ENCODE results near the gene RNF220.

DNA sequence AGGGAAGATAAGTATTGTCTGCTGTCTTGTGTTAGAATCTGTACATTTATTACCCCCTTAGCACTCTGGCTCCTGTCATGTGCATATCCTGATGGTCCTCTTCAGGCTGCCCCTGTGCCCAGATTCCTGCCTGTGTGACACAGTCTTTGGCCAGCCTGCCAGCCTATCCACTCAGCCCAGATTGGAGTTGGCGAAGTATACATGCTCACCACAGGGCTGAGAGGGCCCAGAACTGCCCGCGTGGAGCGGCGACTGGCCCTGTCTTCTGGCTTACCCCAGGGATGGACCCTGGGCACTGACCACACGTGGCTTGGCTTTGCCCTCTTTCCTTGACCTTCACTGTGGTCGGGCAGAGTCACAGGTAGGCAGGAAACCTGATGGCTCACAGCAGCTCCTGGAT, 11.4 kb downstream of the RNF220 start:
- TF ChIP-seq POLR2AphosphoS5 (IDR thresholded peaks at IDR 0.05), result no peak
- TF ChIP-seq CTCF (IDR thresholded peaks at IDR 0.05 in 8 of 11, conservative IDR thresholded peaks at IDR 0.05 in 3 of 11), result no peak
- TF ChIP-seq POLR2A (IDR thresholded peaks at IDR 0.05), result no peak

Data from spleen (tissue), 7 donors.